ENCODE measurements around the gene KCTD2.

The KCTD2 gene

GRCh38 chr17:75077496-75078283 lies 30.7 kb downstream of the KCTD2 start:
- Histone ChIP-seq H3K9me3 (ENCODE audit: insufficient read depth, low read length) (no peaks in the 10 kb centered on the region), H3K4me3 (ENCODE audit: insufficient read depth, low read length, poor library complexity, severe bottlenecking) (no peak overlapping the region), H3K27ac (ENCODE audit: low read depth, low read length) (no peak overlapping the region), H3K79me2 (ENCODE audit: insufficient read depth, low read length) (no peaks in the 10 kb centered on the region), H4K20me1 (ENCODE audit: low read depth, low read length) (no peaks in the 10 kb centered on the region), H3K27me3 (ENCODE audit: low read length) (no peaks in the 10 kb centered on the region), H2AFZ (ENCODE audit: low read depth, low read length, severe bottlenecking) (peak overlapping the region; percentile 59), H3K4me2 (ENCODE audit: low read depth, low read length, poor library complexity, severe bottlenecking) (peak overlapping the region; percentile 31), H3K9ac (ENCODE audit: low read length) (no peak overlapping the region), H3F3A (ENCODE audit: insufficient read depth) (no peaks in the 10 kb centered on the region), H3K36me3 (ENCODE audit: low read length) (no peaks in the 10 kb centered on the region), H3K9me2 (replicated peaks; ENCODE audit: insufficient read depth, low read length) (no peaks in the 10 kb centered on the region)
- TF ChIP-seq, protein P1, sequence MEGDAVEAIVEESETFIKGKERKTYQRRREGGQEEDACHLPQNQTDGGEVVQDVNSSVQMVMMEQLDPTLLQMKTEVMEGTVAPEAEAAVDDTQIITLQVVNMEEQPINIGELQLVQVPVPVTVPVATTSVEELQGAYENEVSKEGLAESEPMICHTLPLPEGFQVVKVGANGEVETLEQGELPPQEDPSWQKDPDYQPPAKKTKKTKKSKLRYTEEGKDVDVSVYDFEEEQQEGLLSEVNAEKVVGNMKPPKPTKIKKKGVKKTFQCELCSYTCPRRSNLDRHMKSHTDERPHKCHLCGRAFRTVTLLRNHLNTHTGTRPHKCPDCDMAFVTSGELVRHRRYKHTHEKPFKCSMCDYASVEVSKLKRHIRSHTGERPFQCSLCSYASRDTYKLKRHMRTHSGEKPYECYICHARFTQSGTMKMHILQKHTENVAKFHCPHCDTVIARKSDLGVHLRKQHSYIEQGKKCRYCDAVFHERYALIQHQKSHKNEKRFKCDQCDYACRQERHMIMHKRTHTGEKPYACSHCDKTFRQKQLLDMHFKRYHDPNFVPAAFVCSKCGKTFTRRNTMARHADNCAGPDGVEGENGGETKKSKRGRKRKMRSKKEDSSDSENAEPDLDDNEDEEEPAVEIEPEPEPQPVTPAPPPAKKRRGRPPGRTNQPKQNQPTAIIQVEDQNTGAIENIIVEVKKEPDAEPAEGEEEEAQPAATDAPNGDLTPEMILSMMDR (IDR thresholded peaks at IDR 0.05; ENCODE audit: insufficient read depth, low read length, poor library complexity, severe bottlenecking), result no peak
- no peak for TF ChIP-seq EZH2phosphoT487 (conservative IDR thresholded peaks at IDR 0.05; ENCODE audit: low read length)

DNA sequence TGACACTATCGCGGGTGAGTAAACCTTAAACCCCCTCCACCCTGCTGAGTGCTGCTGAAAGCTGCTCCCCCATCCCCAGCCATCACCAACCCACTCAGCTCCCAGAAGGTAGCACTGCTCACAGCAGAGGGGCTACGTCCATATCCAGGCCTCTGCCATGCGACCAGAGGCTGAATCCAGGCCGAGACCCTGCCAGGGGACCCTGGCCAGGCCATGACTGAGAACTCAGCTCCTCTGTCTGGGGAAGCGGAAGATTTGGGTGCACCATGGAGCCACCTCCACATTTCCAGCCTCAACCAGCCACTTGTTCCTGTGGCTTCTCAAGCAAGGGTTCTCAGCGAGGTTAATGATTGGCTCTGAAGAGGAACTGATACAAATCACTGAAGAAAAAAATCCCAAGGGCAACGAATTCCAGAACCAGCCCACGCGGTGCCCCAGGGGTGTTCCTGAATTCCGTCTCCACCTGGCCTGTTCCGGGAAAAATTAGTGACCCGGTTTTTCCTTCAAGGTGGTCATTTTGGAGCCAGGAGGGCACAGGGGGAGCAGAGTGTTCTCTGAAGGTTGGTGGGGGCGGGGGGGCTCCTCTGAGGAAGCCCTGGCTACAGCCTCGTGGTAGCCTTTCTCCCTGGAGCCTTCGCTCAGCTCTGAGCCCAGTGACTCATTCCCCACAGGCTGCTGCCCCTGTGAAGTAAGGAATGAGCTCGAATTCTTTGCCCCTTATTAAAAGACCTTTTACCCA lies 31.4 kb downstream of the KCTD2 start:
- Histone ChIP-seq H3K9me2 (replicated peaks; ENCODE audit: insufficient read depth, low read length) (no peaks in the 10 kb centered on the region), H3K79me2 (ENCODE audit: insufficient read depth, low read length) (no peaks in the 10 kb centered on the region), H2AFZ (ENCODE audit: low read depth, low read length, severe bottlenecking) (no peak overlapping the region), H3K27ac (ENCODE audit: low read depth, low read length) (no peak overlapping the region), H3F3A (ENCODE audit: insufficient read depth) (no peaks in the 10 kb centered on the region), H3K9me3 (ENCODE audit: insufficient read depth, low read length) (no peaks in the 10 kb centered on the region), H3K4me3 (ENCODE audit: insufficient read depth, low read length, poor library complexity, severe bottlenecking) (no peak overlapping the region), H3K4me2 (ENCODE audit: low read depth, low read length, poor library complexity, severe bottlenecking) (no peak overlapping the region), H4K20me1 (ENCODE audit: low read depth, low read length) (no peaks in the 10 kb centered on the region), H3K9ac (ENCODE audit: low read length) (no peak overlapping the region), H3K27me3 (ENCODE audit: low read length) (no peaks in the 10 kb centered on the region), H3K36me3 (ENCODE audit: low read length) (no peaks in the 10 kb centered on the region)
- TF ChIP-seq, protein P1 (IDR thresholded peaks at IDR 0.05; ENCODE audit: insufficient read depth, low read length, poor library complexity, severe bottlenecking), result no peak
- TF ChIP-seq EZH2phosphoT487 (conservative IDR thresholded peaks at IDR 0.05; ENCODE audit: low read length), result no peak

GRCh38 chr17:75079023-75079373 lies 32.0 kb downstream of the KCTD2 start:
- Histone ChIP-seq H3K27me3 (ENCODE audit: low read length) (no peaks in the 10 kb centered on the region), H3K9ac (ENCODE audit: low read length) (no peak overlapping the region), H3K27ac (ENCODE audit: low read depth, low read length) (no peak overlapping the region), H3F3A (ENCODE audit: insufficient read depth) (no peaks in the 10 kb centered on the region), H3K4me2 (ENCODE audit: low read depth, low read length, poor library complexity, severe bottlenecking) (no peak overlapping the region), H3K9me3 (ENCODE audit: insufficient read depth, low read length) (no peaks in the 10 kb centered on the region), H2AFZ (ENCODE audit: low read depth, low read length, severe bottlenecking) (no peak overlapping the region), H3K79me2 (ENCODE audit: insufficient read depth, low read length) (no peaks in the 10 kb centered on the region), H3K9me2 (replicated peaks; ENCODE audit: insufficient read depth, low read length) (no peaks in the 10 kb centered on the region), H3K4me3 (ENCODE audit: insufficient read depth, low read length, poor library complexity, severe bottlenecking) (no peak overlapping the region), H3K36me3 (ENCODE audit: low read length) (no peaks in the 10 kb centered on the region), H4K20me1 (ENCODE audit: low read depth, low read length) (no peaks in the 10 kb centered on the region)
- TF ChIP-seq, protein P1 (IDR thresholded peaks at IDR 0.05; ENCODE audit: insufficient read depth, low read length, poor library complexity, severe bottlenecking), result no peak
- TF ChIP-seq EZH2phosphoT487 (conservative IDR thresholded peaks at IDR 0.05; ENCODE audit: low read length), result no peak
